Medulla oblongata (tissue), 1 donor: ENCODE measurements around the gene KCNMA1.

Experiments
- DNase-seq: peaks from one replicate; pipeline ENCODE4 v3.0.0-alpha.2; 2015; ENCODE audit errors: extremely low spot score

Gene KCNMA1

GRCh38 chr10:77082601-77083252, 554.9 kb downstream of the KCNMA1 start:
- DNase-seq = no peak

- no peak for DNase-seq
Observed at GRCh38 chr10:77081481-77081891, 556.1 kb downstream of the KCNMA1 start.

- DNase-seq = no peak
Observed at GRCh38 chr10:77080361-77081027, 557.1 kb downstream of the KCNMA1 start.

- DNase-seq = peak; percentile 20
Observed at GRCh38 chr10:77079592-77080300, 557.9 kb downstream of the KCNMA1 start.

- no peak for DNase-seq
Observed at GRCh38 chr10:77077316-77077945, 560.2 kb downstream of the KCNMA1 start.

GRCh38 chr10:77075926-77076325, 561.7 kb downstream of the KCNMA1 start:
- peak; percentile 16 for DNase-seq

- no peak for DNase-seq
Observed at GRCh38 chr10:77074104-77074624, 563.4 kb downstream of the KCNMA1 start.

GRCh38 chr10:77073663-77073960, 564.0 kb downstream of the KCNMA1 start:
- DNase-seq = no peak

GRCh38 chr10:77072836-77073662, 564.6 kb downstream of the KCNMA1 start:
- DNase-seq = no peak

GRCh38 chr10:77072361-77072835, 565.2 kb downstream of the KCNMA1 start:
- no peak for DNase-seq

GRCh38 chr10:77071956-77072355, 565.7 kb downstream of the KCNMA1 start:
- no peak for DNase-seq

GRCh38 chr10:77071001-77071511, 566.6 kb downstream of the KCNMA1 start:
- no peak for DNase-seq

GRCh38 chr10:77070346-77070745, 567.3 kb downstream of the KCNMA1 start:
- DNase-seq = no peak

GRCh38 chr10:77068969-77069368, 568.6 kb downstream of the KCNMA1 start:
- DNase-seq = no peak

- DNase-seq = no peak
Observed at GRCh38 chr10:77068272-77068671, 569.3 kb downstream of the KCNMA1 start.

GRCh38 chr10:77062381-77062780, 575.2 kb downstream of the KCNMA1 start:
- no peak for DNase-seq

GRCh38 chr10:77060913-77061312, 576.7 kb downstream of the KCNMA1 start:
- DNase-seq = no peak

GRCh38 chr10:77056650-77057049, 581.0 kb downstream of the KCNMA1 start:
- DNase-seq = no peak

- no peak for DNase-seq
Observed at GRCh38 chr10:77052593-77052992, 585.0 kb downstream of the KCNMA1 start.

- DNase-seq = no peak
Observed at GRCh38 chr10:77051837-77052236, 585.8 kb downstream of the KCNMA1 start.

- no peak for DNase-seq
Observed at GRCh38 chr10:77049896-77050295, 587.7 kb downstream of the KCNMA1 start.
